ENCODE measurements around the gene PREX1.

DNA sequence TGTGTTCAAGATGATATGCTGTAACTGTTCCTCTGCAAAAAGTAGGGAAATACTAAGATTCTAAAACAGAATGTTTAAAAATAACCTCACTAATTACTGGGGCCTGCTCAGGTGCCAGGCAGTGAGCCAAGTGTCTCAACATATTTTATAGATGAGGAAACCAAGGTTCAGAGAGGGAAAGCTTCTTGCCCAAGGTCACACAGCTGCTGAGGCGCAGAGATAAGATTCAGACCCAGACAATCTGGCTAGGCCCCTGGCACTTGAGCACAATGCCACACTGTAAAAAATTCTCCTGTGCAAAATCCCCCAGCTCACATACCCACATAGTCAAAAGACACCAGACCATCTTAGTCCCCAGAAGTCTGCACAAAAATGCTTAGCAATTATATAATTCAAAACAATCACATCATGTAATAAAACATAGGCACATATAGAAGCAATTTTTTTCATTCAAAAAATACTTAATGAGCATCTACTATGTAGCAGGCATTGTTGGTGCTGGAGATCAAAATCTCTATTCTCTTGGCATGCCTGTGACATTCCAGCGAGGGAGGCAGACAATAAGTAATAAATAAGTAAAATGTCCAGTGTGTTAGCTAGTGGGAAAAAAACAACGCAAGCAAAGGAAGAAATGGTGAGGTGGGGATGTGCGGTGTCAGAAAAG, 10.3 kb downstream of the PREX1 start:
- TF ChIP-seq, protein P1, sequence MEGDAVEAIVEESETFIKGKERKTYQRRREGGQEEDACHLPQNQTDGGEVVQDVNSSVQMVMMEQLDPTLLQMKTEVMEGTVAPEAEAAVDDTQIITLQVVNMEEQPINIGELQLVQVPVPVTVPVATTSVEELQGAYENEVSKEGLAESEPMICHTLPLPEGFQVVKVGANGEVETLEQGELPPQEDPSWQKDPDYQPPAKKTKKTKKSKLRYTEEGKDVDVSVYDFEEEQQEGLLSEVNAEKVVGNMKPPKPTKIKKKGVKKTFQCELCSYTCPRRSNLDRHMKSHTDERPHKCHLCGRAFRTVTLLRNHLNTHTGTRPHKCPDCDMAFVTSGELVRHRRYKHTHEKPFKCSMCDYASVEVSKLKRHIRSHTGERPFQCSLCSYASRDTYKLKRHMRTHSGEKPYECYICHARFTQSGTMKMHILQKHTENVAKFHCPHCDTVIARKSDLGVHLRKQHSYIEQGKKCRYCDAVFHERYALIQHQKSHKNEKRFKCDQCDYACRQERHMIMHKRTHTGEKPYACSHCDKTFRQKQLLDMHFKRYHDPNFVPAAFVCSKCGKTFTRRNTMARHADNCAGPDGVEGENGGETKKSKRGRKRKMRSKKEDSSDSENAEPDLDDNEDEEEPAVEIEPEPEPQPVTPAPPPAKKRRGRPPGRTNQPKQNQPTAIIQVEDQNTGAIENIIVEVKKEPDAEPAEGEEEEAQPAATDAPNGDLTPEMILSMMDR (IDR thresholded peaks at IDR 0.05), result no peak
- TF ChIP-seq POLR2A (IDR thresholded peaks at IDR 0.05) (no peak), POLR2AphosphoS5 (IDR thresholded peaks at IDR 0.05) (no peak)
